K562 (cell line): ENCODE results near the gene OR9Q1.

Source experiments
- BHLHE40 ChIP-seq: IDR thresholded peaks from 2 replicates; pipeline ENCODE4 v1.6.1; 2011; ENCODE audit warnings: low read length, improper control_type of control experiment
- HNRNPUL1 ChIP-seq: fragments of 200-400 bp; formaldehyde crosslinking; IDR thresholded peaks from 2 replicates; pipeline ENCODE4 v1.6.1; 2017; ENCODE audit warnings: low read length
- MAFK ChIP-seq: IDR thresholded peaks from 2 replicates; pipeline ENCODE4 v1.6.1; 2011; ENCODE audit warnings: low read length, improper control_type of control experiment
- MAX ChIP-seq: sonication (generic); formaldehyde crosslinking; IDR thresholded peaks from 2 replicates; pipeline ENCODE4 v1.9.0; 2022; ENCODE audit warnings: mild to moderate bottlenecking, missing genetic modification reagents
- REST ChIP-seq, 2 experiments: fragments of 450-650 bp; formaldehyde crosslinking in 1 of 2; IDR thresholded peaks; 2 replicates each; pipeline versions ENCODE4 v1.4.0 to v1.6.1; 2014 to 2020; ENCODE audit warnings: mild to moderate bottlenecking in 2 of 2, borderline replicate concordance in 1 of 2, low read depth in 1 of 2
- SIRT6 ChIP-seq: IDR thresholded peaks from one replicate; pipeline ENCODE4 v1.6.1; 2012; ENCODE audit warnings: low read depth, mild to moderate bottlenecking, control low read depth, inconsistent platforms, low read length, moderate library complexity
- ZC3H4 ChIP-seq: sonication (generic); formaldehyde crosslinking; IDR thresholded peaks from 2 replicates; pipeline ENCODE4 v1.9.0; 2021; ENCODE audit warnings: missing genetic modification reagents, borderline replicate concordance
- ZC3H8 ChIP-seq: fragments of 450-650 bp; IDR thresholded peaks from 2 replicates; pipeline ENCODE4 v1.6.1; 2017
- ZNF644 ChIP-seq: fragments of 200-800 bp; sonication (Bioruptor generic); IDR thresholded peaks from 2 replicates; pipeline ENCODE4 v1.6.1; 2016; ENCODE audit warnings: low read depth, missing genetic modification characterization, missing compliant biosample characterization
- TF ChIP-seq, protein P1 (sequence below), 3 experiments: IDR thresholded peaks in 2 of 3; conservative IDR thresholded peaks in 1 of 3; 2 replicates each; pipeline ENCODE4 v1.5.1; 2011 to 2012; ENCODE audit warnings: low read length in 3 of 3, mild to moderate bottlenecking in 3 of 3, control low read depth in 2 of 3, improper control_type of control experiment in 1 of 3, inconsistent platforms in 1 of 3, low read depth in 1 of 3, mixed read lengths in 1 of 3, moderate library complexity in 1 of 3; ENCODE audit not compliant: insufficient read depth in 2 of 3

GRCh38 chr11:58227956-58228615 lies 204.4 kb downstream of the OR9Q1 start:
- TF ChIP-seq, protein P1, sequence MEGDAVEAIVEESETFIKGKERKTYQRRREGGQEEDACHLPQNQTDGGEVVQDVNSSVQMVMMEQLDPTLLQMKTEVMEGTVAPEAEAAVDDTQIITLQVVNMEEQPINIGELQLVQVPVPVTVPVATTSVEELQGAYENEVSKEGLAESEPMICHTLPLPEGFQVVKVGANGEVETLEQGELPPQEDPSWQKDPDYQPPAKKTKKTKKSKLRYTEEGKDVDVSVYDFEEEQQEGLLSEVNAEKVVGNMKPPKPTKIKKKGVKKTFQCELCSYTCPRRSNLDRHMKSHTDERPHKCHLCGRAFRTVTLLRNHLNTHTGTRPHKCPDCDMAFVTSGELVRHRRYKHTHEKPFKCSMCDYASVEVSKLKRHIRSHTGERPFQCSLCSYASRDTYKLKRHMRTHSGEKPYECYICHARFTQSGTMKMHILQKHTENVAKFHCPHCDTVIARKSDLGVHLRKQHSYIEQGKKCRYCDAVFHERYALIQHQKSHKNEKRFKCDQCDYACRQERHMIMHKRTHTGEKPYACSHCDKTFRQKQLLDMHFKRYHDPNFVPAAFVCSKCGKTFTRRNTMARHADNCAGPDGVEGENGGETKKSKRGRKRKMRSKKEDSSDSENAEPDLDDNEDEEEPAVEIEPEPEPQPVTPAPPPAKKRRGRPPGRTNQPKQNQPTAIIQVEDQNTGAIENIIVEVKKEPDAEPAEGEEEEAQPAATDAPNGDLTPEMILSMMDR (IDR thresholded peaks at IDR 0.05 in 2 of 3, conservative IDR thresholded peaks at IDR 0.05 in 1 of 3; ENCODE audit: insufficient read depth in 2 of 3, low read depth in 1 of 3, low read length in 3 of 3): no peak
- TF ChIP-seq ZNF644: no peak
- TF ChIP-seq BHLHE40: no peak
- no peak for TF ChIP-seq MAFK
- no peak for TF ChIP-seq SIRT6
- no peak for TF ChIP-seq ZC3H8
- TF ChIP-seq REST (IDR thresholded peaks at IDR 0.05; ENCODE audit: borderline replicate concordance): no peak
- no peak for TF ChIP-seq REST (CRISPR knock-in tag; IDR thresholded peaks at IDR 0.05; ENCODE audit: low read depth)
- no peak for TF ChIP-seq ZC3H4 (CRISPR knock-in tag)
- no peak for TF ChIP-seq HNRNPUL1
- no peak for TF ChIP-seq MAX
